Activated T-cell treated with anti-CD3 and anti-CD28 coated beads for 4 hours (primary cell): Measurements from ENCODE around the gene STK38L.
"Not testable (repeated sequence)": the region's sequence is repeated elsewhere in the genome, so short reads cannot be mapped to it uniquely, and the experiment has no call there.

Experiments used
- DNase-seq: peaks from one replicate; pipeline ENCODE4 v3.0.0-alpha.2; 2020

The STK38L gene

DNA sequence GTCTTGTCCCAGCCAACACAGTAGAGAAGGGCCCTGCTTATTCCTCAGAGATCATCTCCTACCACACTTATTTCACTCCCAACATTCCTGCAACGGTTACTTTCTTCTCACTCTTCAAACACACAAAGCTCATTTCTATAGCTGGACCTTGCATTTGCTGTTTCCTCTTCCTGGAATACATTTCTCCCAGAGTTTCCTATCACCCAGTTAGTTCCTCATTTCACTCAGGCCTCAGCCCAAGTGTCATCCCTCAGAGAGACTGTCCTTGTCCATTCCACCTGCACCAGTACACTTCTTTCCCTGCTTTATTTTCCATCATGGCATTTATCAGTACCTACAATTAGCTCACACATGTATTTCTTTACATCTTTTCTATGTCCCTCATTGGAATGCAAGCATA lies 14.7 kb upstream of the STK38L start:
- DNase-seq = no peak

GRCh38 chr12:27231374-27231773 lies 12.7 kb upstream of the STK38L start:
- not testable (repeated sequence) for DNase-seq

- DNase-seq = no peak
Measured at GRCh38 chr12:27233814-27234213, 10.3 kb upstream of the STK38L start.

- DNase-seq = no peak
Measured at GRCh38 chr12:27236498-27236897, 7.6 kb upstream of the STK38L start.

- DNase-seq = no peak
Measured at GRCh38 chr12:27237790-27238771, 6.0 kb upstream of the STK38L start.

- no peak for DNase-seq
Measured at GRCh38 chr12:27243006-27243405, 1.1 kb upstream of the STK38L start.

DNA sequence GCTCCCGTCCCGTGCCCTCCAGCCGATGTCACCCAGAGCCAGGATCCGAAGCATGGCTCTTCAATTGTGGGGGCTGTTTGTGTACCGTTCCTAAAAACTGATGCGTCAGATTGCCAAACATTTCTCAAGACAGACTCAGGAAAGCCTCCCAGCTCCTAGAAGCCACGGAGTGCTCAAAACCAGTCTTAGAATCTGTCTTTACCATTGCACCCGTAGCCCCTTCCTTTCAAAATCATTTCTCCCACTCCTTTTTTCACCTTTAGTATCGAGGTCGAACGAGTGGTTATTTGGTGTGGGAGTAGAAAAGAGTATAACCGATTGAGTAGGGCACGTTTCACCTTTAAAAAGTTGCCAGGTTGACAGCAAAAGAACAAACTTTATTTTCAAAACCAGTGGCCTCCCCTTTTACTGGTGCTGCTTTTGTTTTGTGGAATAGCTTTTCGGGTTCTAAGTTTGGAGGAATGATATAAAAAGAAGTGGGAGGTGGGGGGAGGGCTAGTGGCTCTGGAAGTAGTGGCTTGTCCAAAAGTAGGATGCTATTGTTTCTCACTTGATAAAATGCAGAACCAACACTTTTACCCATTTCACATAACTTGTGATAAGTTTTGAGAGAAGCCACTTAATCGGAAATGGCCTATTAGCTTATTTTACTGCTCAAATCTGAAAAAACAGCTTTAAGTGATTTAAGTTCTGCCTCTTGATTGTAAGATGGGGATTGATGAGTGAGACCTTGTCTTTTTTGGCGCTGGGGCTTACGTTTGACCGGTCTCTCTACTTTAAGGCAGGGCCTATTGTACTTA lies 803 bp downstream of the STK38L start:
- no peak for DNase-seq

DNA sequence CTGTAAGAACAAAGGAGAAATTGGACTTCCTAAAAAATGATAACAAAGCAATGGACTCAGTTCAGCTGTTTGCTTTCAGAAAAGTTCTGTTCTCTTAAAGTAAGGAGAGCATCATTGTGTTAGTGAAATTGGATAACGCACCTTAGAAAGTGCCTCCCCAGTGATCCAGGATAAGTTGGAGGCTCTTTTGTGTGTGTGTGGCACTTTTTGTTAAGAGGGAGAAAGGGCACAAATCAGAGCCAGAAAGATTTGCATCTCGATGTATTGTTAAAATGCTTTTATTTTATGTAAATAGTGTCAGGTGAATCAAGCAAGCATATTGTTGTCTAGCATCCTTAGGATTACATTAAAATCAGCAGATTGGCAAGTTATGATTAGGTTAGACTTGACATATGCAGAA lies 2.1 kb downstream of the STK38L start:
- no peak for DNase-seq

DNA sequence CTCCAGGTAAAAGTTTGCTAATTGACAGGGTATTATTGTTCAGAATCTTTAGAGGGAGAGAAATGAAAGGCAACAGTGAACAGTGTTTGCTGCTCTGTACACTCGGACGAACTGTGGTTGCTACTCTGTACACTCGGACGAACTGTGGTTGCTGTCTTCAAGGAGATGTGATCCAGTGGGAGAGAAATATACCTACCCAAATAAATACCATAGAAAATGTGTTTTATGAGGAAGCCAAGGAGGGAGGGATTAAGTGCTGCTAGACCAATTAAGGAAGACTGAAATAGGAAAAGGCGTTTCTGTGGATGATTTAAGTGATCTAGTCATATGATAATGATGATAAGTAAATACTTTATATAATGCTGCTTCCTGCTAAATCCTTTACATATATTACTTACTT lies 2.7 kb downstream of the STK38L start:
- DNase-seq = no peak

DNA sequence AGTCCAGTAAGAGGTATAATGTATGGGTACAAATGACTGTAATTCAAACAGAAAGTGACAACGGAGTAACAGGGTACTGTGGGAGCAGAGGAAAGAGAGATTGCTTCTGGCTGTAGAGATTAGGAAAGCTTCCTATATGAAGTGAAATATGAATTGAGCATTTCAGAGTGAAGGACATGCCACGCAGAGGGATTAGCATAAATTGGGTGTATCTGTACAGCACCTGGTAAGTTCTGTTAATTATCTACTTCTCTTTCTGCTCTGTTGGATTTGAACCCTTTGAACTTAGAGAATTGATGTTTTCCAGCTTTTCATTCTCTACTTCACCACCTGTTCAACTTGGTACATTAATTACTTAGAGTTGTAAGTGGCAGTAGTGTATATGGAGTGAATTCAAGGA lies 8.8 kb downstream of the STK38L start:
- DNase-seq = no peak

DNA sequence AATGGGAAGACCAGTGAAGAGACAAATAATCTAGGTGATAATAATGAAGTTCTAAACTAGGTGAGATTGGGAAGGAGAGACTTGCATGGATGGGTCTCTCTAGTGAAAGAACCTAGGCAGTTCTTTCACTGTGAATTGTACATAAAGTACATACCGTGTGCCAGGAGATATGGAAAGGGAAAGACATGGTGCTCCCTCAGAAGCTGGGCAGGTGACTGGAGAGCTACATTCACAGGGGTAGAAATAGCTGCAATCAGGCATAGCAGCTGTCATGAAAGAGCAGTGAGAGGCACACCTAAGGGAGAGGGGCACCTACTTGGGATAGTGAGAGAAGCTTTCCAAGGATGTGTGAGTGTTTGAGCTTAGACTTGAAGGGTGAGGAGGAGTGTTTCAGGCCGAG lies 9.3 kb downstream of the STK38L start:
- DNase-seq = no peak

DNA sequence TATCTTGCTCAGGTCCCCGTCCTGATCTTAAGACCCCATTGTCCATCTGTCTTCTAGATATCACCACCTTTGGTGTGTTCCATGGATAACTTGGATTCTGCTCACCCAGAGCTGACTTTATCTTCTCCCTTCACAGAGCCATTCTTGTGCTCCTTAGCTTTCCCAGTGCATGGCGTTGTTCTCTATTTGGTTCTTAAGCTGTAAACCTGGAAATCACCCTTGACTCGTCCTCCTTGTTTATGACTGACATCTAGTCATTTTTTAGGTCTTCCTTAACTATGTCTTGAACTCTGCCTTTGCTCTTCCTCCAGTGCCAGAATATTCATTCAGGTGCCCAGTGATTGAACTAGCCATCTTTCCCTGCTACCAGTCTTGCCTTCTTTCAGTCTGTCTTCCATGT lies 11.7 kb downstream of the STK38L start:
- no peak for DNase-seq

GRCh38 chr12:27257104-27257843 lies 13.2 kb downstream of the STK38L start:
- DNase-seq = no peak

- no peak for DNase-seq
Measured at GRCh38 chr12:27260746-27261145, 16.7 kb downstream of the STK38L start.

DNA sequence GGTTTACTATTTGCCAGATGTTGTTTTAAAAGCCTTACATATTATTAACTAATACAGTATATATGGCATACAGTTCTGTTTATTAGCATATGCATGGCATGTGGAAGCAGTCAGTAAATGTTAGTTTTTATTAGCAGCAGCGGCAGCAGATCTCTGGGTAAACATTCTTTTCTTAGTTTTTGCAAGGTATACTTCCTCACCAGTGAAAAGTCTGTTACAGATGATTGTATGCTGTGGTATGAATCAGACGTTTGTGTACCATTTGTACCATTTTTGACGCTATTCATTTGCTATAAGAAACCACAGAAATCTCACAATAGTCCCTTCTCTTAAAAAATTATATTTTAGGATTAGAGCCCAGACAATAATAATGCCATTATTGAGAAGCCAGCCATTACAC lies 17.8 kb downstream of the STK38L start:
- no peak for DNase-seq

DNA sequence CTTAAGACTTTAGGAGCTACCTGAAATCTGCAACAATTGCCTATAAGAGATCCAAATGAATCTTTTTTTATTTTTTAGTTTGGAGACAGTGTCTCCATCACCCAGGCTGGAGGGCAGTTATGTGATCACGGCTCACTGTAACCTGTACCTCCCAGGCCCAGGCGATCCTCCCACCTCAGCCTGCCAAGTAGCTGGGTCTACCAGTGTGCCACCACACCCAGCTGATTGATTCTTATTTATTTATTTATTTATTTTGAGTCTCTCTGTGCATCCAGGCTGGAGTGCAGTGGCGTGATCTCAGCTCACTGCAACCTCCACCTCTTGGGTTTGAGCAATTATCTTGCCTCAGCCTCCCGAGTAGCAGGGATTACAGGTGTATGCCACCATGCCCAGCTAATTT lies 26.1 kb downstream of the STK38L start:
- no peak for DNase-seq

DNA sequence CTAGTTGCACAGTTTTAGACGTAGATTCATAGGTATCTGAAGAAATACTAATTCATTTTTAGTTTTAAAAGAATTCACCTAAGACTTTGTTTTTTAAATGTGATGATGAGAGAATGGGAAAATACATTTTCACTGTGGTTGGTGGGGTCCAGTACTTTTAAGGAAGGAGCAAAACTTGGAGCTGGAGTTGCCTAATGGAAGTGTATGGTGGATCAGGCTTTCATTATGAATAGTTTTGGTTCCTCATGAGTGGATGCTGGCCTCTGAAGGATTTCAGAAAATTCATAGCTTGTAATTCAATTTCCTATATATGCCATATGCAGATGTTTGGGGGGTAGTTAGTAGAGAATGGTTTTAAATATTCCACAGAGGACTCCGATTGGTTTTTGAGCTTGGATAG lies 27.1 kb downstream of the STK38L start:
- no peak for DNase-seq

- no peak for DNase-seq
Measured at GRCh38 chr12:27272373-27273028, 28.4 kb downstream of the STK38L start.

DNA sequence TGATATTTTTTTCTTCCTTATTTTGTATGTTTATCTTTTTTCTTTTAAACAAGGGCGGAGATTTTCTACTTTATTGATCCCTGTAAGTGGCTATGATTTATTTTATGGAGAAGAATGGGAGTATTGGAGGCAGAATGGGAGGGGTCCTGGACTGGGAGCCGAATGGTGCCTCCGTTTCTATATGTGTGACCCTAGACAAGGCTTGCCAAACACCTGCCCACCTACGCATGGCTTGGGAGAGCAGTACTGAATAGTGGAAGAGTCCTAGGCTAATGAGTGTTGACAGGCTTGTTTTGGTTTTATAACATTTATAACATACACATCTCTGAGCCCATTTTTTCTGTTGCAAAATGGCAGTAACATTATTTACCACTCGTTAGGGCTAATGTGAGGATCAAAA lies 29.0 kb downstream of the STK38L start:
- no peak for DNase-seq

DNA sequence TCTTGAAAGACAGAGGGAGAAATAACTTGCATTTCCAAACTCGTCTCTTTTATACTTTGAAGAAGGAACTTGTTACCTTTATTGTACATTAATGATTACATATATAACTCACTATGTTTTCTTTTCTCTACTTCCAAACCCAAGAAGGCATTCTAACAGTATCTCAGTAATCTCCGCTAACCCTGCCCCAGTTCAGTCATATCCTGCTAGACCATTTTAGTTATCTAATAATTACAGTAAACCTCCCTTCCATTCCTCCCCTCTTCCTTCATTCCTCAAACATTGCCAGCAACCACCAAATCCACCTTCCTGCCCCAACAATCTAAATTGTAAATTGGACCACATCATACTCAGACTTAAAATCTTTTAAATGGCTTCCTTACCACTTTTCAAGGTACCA lies 30.6 kb downstream of the STK38L start:
- no peak for DNase-seq

GRCh38 chr12:27276275-27276674 lies 32.2 kb downstream of the STK38L start:
- DNase-seq = no peak

DNA sequence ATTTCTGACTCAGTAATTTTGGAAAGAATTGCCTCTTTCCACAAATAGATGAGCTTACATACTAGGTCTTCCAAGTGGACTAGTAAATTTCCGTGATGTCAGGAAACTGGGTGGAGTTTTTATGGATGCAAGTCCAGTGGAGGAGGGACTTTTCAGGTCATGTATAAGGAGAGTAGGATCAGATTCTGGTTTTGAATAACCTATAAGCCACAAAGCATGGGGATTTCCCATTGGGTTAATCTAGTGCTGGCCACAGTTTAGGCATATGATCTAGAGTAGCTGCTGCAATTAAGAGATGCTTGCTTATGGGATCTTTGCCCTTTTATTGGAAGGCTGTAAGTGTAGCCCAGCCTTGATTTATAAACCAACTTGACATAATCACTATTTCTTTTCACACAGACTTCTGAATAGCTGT lies 33.8 kb downstream of the STK38L start:
- DNase-seq = no peak

DNA sequence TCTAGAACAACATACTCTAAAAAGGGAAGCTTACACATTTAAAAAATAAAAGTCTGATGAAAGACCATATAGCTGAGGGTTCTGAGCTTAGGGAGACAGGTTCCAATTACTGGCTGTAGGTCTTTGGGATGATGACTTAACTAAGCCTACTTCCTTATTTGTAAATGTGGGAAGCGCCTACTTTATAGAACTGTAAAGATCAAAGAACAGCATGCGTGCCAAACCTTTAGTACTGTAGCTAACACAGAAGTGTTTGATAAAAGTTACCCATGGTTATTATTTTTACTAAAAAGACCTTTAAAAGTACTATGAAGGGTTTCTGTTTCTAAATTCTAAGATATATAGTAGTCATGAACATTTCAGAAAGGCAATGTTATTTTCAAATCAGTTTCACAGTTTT lies 35.7 kb downstream of the STK38L start:
- DNase-seq = no peak
